NCI-H146 treated with DMSO at 0.1 percent for 48 hours (cell line): Measurements from ENCODE around the gene DDX31.

Experiments
- DNase-seq: peaks from one replicate; lab custom pipeline; 2025; ENCODE audit not compliant: unreplicated experiment; lab: John Stamatoyannopoulos, UW

Gene DDX31

DNA sequence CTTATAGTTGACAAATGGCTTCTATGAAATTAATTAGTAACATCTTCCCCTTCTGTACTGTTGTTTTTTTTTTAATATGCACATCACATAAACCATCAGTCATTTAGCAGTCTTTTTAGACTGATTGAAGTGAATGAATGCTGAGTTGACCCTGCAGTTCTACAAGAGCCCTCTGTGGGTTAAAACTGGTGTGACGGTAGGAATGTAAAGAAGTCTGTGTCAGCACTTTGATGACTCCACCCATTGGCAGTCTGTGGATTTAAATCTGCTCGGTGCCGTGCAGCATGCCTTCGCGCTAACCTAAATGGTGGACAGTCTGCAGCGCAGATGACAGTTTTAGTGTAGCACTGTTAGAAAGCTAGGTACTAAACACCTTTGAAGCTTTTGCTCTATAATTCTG lies 3.6 kb upstream of the DDX31 start:
- DNase-seq: no peak

DNA sequence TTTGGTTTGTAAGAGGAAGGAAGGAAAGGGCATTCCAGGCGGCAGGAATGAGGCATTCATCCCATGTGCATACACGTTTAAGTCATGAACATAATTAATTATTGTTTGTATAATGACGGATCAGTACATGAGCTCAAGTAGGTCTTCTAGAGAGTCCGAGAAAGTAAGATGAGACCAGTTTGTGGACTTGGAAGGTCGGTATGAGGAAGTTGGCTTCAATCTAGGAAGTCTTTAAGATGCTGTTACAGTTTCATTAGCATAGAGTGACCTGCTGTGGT lies 2.6 kb upstream of the DDX31 start:
- no peak for DNase-seq

DNA sequence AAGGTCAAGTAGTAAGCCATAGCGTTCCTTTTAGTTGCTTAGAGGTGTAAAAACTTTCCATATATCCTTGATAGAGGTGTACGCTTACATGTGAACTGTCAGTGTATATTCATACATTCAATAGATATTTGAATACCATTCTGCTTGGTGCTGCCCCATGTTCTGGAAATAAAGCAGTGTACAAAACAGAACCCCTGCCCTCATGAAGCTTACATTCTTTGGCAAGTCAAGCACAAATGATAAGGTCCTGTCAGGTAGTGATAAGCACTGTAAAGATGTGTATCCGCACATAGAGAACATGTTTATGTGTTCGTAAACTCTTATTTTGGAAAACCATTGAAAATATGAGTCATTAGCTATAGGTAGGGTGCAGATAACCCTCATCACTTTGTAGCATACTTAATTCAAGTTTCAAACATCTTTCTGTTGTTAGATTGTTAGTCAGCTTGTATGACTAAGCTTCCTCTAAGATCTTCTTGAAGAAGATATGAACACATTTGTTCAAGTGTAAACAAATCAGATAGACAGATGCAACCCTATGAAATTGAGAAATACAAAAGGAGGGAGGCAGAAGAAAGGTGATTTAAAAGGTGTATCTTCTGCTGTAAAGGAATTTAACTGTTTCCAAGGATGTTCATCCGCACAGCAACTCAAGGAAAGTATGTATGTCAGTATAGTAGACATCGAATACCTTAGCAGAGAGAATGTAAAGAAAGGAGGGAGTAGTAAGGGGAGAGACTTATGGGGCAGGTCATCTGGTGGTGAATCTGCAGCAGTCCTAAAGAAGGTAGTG lies 2.0 kb upstream of the DDX31 start:
- no peak for DNase-seq

DNA sequence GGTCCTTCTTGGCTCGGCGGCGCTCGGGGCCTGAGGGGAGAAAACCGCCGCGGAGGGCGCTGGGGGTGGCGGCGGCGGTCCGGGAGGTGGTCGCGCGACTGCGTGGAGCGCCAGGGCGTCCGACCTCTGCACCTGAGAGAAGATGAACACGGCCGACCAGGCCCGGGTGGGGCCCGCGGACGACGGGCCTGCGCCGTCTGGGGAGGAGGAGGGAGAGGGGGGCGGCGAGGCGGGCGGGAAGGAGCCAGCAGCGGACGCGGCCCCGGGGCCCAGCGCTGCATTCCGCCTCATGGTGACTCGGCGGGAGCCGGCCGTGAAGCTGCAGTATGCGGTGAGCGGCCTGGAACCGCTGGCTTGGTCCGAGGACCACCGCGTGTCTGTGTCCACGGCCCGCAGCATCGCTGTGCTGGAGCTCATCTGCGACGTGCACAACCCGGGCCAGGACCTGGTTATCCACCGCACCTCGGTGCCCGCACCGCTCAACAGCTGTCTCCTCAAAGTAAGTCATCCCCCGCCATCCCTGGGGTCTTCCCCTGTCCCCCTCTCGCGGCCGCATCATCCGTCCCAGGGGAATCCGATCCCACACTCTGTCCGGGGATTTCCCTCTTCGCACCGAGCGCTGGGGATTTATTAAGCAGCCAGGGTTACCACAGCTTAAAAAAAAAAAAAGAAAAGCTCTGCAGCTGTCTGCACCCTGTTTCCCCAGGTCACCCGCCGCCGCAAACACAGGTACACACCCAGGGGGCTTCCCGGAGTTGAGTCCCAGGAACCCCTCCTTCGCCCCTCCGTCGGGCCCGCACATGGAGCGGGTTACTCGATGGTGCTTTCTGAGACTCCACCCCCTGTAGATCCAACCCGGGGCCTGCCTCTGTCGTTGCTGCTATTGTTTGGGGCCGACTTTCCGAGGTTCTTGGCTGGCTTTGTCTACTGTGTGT lies 941 bp upstream of the DDX31 start, which contains the start of gene GTF3C4:
TSS of gene GTF3C4 (plus strand) at position 8 of the 935 bp plus-strand sequence. CDS start at position 143, 135 bp downstream.
- DNase-seq: no peak

DNA sequence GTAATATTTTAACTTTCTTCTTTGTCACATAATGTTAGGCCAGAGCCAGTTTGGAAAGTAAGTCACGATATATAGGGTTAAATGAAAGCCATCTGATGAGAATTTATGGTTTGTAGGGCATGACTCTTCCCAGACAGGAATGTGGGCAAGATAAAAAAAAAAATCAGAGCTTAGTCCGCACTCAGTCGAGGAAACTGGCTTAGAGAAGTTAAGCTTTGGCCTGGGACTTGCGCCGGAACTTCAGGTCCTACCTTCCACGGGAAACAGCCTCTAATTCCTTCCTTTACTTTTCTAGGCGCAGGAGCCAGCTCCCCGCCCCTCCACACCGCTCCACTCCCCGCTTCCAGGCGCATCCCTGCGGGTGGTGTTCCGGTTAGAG lies 475 bp downstream of the DDX31 start:
- DNase-seq: peak; percentile 14

- DNase-seq: no peak
Measured at GRCh38 chr9:132663851-132664250, 5.9 kb downstream of the DDX31 start.

- DNase-seq: no peak
Measured at GRCh38 chr9:132663117-132663516, 6.7 kb downstream of the DDX31 start.

DNA sequence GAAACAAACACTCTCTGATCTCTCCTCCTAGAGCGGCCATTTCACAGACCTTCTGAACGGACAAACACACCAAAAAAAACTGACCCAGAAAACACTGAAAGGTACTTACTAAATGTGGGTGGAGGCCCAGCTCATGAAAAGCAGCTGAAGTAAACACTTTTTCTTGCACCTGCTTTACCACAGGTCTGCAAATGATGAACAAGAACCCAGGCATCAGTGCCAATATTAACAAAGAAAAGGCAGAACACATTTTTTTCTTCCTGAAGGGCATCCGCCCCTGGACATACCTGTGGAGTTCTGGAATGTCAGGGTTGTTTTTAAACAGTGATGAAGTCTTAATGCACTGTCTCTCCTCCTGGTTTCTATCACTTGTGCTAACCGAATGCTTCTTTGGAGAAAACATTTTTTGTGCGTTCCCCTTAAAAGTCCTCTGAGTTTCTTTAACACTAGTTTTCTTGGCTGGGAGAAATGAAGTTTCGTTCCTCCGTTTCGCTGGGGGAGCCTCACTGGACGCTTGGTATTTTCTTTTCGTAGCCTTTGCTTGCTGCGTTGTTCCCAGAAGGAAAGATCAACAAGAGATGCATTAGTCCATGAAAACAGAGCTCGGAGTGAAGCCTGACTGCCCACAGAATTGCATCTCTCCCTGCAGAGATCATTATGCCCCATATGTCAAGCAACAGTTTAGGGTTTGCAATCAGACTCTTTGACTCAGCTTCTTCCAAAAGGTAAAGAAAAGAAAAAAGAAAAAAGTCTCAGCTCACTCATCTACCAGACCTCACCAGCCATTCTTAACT lies 7.4 kb downstream of the DDX31 start:
- DNase-seq: no peak

- no peak for DNase-seq
Measured at GRCh38 chr9:132656299-132656698, 13.5 kb downstream of the DDX31 start.

GRCh38 chr9:132651259-132651658 lies 18.5 kb downstream of the DDX31 start:
- no peak for DNase-seq

DNA sequence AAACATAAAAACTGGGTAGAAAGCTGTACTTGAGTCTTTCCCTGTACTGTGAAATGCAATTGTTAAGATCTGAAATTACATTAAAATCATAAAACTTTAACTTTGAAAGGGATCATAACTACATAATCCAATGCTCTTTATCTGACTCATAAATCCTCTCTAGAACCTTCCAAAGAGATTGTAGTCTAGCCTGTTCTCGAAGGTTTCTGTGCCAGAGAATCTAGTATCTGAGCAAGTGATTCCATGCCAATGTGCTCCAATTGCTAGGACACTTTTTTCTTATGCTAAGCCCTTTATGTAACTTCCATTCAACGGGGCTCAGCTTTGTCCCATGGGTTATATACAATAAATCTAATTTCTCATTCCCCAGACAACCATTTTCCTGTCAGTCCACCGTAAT lies 21.1 kb downstream of the DDX31 start:
- no peak for DNase-seq

- DNase-seq: no peak
Measured at GRCh38 chr9:132648283-132648682, 21.5 kb downstream of the DDX31 start.

DNA sequence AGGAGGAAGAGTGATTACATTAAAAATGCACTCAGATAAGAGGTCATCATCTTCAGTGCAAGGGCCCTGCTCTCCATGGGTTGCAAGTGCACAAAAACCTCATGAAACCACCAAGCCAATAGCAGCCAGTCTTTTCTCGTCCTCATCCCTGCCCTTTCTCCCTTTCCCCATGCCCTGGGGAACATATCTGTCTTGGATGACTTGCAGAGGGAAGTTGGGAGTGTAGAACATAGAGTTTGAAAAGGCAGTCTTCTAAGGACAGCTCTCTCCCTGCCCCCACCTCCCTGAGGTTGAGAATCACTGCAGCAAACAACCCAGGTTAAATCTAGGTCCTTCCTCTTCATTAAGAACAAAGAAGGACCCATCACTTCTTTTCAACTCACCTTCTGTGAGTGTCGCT lies 22.0 kb downstream of the DDX31 start:
- no peak for DNase-seq

GRCh38 chr9:132647355-132647754 lies 22.4 kb downstream of the DDX31 start:
- no peak for DNase-seq

DNA sequence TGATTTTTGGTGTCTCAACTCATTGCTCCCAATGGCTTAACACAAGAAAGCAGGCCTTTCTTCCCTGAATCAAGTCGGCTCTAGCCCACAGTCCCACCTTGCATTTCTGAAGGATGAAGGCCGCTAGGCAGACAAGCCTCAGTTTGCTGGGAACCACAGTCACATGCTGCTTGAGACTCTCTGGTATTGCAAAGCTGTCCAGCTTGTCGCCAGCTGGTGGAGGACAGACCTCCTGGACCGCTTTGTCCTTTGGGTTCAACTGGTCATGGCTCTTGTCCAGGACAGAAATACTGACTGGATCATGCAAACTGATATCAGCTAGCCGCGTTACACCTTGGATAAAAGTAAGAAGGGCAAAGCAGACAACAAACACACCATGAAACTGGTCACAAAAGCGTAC lies 23.1 kb downstream of the DDX31 start:
- no peak for DNase-seq

DNA sequence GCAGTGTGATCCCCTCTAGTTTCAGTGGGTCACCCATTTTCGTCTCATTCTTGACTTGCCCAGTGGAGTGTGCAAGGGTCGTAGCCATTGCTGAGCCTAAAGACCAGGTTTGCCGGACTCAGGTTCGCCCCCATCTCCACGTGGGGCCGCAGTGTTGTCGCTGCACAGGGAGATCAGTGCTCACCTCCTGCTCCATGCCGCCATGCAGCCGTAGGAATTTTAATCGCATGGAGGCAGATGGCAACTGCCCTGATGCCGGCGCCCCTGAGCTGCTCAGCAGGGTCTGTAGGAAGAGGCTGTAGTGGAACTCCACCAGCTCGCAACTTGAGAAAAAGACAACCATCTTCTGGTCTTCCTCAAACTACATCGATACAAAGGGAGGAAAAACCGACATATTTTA lies 24.1 kb downstream of the DDX31 start:
- no peak for DNase-seq

DNA sequence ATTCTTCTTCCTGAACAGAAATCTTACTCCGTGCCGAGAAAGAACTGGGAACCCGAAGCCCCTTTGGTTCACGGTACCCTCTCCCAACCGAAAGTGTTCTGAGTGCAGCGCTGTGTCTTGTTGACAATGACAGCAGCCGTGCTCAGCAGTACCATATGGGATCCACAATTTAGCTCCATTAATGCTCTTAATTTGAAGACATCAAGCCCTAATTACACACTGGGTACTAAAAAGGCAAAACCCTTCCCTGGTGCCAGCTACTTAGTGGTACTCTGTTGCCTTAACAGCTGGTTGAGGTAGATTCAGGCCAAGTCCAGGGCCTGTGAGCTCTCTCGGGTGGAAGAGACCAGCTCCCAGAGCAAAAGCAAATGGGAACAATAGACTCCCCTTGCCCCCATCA lies 24.5 kb downstream of the DDX31 start:
- no peak for DNase-seq

- DNase-seq: no peak
Measured at GRCh38 chr9:132644251-132644650, 25.5 kb downstream of the DDX31 start.

DNA sequence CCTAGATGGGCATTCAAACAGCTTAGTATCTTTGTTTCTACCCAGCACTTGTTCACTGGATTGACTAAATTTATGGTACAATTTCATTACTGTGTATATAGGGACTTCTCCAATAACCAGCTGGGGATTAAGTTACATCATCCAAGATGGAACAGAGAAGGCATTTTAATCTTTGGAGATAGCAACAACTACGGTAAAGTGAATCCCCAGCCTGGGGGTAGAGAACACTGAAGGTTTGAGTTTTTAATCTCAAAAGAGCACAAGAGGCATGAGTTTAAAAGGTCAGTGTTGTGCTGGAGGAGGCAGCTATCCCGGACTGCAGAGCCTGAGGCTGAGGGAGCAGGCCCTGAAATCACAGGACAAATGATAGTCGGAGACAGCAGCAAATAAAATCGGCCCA lies 28.6 kb downstream of the DDX31 start:
- DNase-seq: no peak

DNA sequence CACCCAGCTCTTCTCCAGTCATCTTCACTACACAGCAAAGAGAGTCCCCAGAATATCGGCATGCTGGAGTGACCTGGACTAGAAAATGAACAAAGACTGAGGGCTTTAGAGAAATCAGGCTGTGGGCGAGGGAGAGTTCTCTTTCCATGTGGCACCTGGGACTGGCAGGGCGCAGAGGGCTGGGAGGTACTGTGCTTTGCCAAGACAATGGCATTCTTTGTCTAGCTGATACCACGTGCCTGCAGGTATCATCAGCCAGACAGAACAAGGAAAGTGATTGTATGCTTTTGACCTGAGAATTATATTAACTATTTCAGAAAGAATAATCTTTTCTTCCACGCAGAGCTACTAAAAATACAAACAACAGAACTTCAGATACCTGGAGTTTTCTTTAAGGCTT lies 30.5 kb downstream of the DDX31 start:
- no peak for DNase-seq

DNA sequence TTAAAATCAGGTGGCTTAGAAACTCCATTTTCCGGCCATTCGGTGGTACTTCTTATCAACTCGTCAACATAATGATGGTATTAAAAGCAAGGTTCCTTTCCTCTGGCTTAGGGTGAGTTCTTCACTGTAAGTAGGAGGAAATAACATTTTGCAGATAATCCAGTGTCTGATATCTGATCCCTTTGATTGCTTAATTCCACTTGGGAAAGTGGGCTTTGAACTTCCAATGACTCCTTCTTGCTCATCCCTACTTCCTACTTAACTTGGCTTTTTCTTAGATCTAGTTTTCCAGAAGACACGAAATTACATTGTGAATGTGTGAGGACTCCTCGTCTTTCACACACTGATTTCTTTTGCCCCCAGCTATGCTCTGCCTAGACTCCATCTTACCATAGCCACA lies 31.5 kb downstream of the DDX31 start:
- no peak for DNase-seq

- no peak for DNase-seq
Measured at GRCh38 chr9:132637801-132638200, 32.0 kb downstream of the DDX31 start.
